Stimulated activated CD4-positive, alpha-beta T cell treated with anti-CD3 and anti-CD28 coated beads, Interleukin-1b, Interleukin-23, amount 100 ng/mL, for 4 hours (primary cell): ENCODE results near the gene TBC1D3B.
"Not testable (repeated sequence)": the region's sequence is repeated elsewhere in the genome, so short reads cannot be mapped to it uniquely, and the experiment has no call there.

ENCODE experiments used
- DNase-seq, 2 donors: peaks; one replicate each; pipeline ENCODE4 v3.0.0-alpha.2; 2020; ENCODE audit warnings: low read depth in 2 of 2

Gene TBC1D3B

DNA sequence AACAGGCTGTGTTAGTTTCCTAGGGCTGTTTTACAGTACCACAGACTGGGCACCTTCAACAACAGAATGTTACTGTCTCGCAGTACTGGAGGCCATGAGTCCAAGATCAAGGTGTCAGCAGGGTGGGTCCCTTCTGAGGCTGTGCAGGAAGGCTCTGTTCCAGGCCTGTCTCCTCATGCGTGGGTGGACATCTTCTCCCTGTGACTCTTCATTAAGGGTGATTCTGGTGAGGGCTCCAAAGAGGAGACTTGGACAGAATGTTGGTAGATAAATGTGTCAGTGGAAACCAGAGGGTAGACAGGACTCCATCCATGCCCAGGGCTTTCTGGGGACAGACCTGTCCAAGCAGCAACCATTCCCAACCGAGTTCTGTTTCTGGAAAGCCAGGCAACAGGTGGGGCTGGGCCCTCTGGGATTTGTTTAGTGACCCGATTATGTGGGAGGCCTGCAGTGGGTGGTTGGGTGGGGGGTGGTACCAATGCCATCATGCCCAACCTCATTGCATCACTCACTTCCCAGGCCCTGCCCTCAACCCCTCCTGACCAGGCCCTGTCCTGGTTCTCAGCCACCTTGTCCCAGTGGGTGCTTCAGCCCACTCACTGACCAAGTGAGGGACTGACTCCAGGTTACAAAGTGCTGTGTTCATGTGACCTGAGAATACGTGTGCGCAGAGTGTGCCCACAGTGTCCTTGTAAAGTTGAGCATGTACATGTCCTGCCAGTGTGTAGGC lies 5.2 kb upstream of the TBC1D3B start:
- DNase-seq: not testable (repeated sequence)

DNA sequence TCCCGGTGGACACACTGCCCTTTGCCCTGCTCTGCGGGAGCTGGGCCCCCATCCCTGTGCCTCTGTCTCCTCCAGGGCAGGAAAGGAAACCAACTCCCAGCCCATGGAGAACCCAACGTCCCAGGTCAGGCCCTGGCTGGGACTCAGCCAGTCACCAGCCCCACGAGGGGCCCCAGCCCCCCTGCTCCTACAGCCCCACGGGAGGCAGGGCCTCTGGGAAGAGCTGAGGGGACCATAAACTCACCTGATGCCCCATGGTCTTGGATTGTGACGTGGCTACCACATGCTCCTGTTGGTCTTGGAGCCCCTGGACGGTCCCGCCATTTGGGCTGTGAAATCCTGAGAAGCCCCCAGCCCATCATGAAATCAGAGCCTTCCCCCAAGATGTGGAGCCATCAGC lies 7.6 kb downstream of the TBC1D3B start:
- not testable (repeated sequence) for DNase-seq

DNA sequence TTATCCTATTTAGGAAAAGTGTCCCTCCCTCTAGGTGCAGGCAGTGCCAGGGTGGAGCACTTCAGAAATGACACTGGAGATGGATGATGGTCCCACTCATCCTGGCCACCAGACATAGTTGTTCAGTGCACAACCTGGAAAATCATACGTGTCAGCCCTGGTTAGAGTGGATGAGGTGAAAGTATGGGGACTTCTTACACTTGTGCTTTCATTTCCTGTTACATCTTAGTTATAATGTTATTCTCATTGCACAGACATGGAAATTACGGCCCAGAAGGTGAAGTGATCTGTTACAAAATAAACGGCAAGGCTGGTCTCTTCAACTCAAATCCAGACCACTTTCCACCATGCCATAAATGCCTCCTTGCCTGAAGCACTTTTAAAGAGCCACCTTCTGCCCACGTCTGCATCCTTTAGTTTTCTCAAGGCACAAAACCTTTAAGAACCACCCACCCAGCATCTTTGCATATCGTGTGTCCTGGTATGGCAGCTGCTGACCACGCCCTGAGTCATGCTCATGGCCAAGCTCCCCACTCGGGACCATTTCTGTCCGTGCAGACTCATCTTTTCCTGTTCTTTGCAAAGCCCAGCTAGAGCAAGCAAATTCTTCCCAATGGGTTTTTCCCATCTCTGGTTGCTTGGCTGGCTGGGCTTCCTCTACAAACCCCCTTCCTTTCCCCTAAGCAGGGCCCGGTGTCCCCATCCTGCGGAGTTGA lies 22.4 kb downstream of the TBC1D3B start:
- DNase-seq: no peak

DNA sequence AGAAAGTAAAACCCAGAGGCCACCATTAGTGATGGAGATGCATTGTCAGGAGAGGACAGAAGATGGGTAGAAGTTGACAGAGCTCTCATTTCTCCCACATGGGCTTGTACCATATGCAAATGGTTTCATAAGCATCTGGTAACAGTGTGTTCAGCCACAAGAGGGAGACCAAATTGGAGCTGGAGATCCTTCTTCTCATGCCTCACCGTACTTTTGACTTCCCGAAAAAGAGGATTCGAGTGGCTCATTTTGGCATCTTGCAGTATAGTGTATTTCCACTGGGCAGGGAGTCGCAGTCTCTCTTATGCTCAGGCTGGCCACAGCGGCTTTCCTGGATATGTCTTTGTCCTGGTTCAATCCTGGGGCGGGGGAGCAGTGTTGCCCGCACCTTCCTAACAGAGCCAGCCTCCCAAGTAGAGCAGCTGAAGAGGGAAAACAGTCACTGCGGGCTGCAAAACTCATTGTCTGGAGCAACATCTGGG lies 23.8 kb downstream of the TBC1D3B start:
- no peak for DNase-seq

DNA sequence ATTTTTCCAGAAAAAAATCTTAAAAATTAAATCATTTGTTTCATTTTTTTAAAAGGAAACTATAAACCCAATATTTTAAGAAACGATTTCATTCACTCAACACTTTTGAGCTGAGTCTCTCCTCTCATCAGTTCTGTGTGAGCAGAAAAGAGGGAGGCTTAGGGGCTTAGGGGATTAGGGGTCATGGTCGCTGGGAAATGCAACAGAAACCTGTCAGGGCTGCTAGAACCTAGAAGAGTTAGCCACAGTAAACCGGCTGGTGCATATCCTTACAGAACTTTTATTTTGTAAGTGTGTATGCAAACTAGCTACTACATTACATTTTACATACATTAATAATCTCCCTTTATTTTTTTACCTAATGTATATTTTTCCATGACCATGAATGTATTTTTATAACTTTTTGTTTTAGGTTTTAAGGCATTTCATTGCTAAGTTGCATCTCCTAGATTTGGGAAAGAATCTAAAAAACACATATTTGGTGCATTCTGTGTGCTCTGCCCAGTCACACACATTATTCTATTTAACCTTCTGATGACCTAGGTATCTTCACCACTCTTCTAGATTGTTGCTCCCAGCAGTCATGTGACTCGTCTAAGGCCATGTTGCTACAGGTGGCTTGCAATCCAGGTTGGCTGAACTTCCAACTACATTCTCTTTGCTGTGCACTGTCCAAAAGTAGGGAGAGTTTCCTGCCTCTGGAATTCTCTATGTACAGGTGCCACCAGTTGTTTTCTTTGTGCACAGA lies 24.4 kb downstream of the TBC1D3B start:
- DNase-seq: no peak

DNA sequence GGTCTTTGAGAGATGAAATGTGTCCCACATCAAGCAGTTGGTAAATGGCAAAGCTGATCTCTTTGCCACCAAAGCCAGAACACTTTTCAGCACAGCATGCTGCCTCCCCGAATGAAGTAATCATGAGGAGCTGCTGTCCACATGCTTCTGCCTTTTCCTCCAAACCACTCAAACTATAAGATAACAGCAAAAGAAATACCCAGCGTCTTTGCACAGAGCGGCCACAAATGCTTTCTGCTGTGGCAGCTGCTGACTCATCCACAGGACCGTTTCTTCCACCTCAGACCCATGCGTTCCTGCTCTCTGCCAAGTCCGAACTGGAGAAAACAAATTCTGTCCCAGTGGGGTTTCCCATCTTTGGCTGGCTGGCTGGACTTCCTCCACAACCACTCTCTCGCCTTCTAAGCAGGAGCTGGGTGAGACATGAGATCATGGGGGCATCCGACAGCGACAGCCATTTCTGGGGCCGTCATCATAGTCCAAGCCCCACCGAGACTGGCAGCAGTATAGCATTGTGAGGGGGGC lies 27.1 kb downstream of the TBC1D3B start:
- no peak for DNase-seq

DNA sequence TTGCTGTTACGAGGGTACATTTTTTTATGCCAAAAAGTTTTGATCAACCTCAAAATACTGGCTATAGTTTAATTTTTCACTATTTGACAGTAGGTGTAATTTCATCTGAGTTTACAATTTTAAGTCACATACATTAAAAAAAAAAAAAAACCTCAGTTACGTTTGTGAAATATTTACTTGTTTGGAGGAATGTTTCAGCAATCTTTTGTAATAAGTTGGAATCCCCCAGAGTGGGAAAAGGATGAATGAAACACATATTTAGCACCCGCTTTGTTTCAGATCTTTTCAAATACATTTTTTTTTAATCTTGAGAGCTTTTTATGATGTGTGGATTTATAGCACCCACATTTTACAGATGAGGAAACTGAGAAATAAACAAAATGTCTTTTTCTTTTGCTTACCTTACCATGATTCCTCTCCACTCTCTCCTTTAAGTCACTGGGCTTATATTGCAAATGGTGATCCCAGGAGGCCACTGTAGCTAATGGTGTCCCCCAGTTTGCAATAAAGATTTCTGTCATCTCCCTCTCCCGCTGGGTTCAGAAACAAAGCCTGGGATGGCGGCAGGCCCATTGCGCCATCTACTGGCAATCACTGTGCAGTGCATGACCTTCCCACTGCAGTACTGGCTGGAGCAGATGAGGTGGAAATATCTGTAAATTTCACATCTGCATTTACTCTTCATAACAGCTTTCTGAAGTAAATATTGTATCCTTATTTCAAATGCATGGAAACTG lies 27.7 kb downstream of the TBC1D3B start:
- DNase-seq: peak; percentile 37 to 44

DNA sequence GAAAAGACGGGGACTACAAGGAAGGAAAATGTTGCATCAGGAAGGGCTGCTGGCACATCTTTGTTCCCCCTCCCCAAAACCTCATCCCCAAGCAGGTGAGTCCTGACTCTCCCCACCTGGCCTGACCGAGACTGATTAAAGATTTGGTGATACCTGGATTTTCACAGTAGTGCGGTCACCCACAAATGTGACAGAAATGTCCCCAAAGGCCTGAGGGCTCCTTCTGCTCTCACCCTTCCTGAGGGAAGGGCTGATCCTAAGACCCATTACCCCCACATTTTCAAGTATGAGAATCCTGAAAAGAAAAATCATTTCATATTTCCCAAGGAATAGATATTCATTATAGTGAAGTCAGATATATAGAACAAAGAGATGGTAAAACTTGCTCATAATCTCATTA lies 28.8 kb downstream of the TBC1D3B start:
- no peak for DNase-seq

DNA sequence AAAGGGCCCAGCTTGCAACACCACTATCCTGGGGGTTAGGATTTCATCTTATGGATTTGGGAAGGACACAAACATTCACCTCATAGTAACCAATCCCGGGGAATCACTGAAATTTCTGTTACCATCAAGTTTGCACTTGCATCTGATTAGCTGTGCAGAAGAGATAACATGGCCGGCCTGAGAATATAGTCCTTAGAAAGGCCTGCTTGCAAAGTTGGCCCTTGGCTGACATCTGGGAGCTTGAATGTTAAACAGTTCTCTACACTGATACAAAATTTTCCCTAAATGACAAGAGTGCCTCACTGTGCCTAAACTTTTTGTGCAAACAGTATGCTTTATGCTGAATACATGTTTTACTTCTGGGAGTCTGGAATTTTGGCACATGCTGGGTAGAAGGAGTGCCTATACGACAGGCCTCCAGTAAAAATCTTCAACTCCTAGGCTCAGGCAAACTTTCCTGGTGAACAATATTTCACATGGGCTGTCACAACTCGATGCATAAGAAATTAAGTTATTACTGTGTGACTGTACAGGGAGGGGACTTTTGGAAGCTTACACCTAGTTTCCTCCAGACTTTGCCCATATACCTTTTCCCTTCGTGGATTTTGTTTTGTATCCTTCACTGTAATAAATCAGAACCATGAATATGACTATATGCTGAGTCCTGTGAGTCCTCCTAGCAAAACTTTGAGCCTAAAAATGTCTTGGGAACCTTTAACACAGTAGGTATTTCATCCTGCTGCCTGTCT lies 31.3 kb downstream of the TBC1D3B start:
- DNase-seq: no peak

DNA sequence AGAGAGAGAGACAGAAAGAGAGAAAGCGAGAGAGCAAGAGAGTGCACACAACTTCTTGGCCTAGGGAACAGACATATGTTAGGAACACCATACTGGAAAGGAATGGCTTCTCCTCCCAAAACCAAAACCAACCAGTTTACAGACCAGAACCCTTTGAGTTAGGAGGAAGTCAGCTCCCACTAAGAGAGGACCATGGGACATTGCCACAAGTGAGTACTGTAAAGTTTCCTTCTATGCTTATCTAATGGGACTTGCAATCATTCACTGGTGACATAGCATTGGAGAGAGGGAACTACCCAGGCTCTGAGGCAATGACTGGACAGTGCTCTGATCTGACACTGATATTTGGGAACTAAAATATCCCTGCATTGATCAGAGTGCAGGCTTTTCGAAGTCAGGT lies 32.4 kb downstream of the TBC1D3B start:
- no peak for DNase-seq

DNA sequence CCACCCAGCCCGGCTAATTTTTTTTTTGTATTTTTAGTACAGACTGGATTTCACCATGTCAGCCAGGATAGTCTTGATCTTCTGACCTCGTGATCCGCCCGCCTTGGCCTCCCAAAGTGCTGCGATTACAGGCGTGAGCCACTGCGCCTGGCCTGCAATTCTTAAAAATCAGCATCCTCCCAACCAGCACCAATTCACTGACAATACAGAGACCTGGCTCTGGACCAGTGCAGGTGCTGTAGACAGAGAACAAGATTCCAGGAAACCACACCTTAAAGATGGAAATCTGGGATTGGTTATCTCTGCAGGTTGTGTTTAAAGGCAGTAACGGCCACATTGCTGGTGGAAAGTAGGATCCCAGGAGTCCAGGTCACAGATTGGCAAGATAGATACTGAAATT lies 33.6 kb downstream of the TBC1D3B start:
- no peak for DNase-seq

DNA sequence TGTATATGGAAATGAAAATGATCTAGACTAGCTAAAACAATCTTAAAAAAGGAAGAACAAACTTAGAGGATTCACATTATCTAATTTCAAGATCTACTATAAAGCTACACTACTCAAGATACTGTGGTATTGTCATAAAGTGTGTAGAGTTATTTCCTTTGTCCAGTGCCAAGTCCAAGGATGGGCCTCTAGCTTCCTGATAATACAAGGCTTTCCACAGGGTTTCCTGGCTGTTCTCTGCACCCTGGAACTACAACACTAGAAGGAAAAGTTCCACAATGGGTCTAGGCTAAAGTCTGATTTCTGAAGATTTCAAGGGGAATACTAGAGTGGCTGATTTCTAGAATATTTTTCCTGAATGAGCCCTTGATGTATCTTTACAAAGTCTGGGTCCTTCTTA lies 34.2 kb downstream of the TBC1D3B start:
- no peak for DNase-seq

DNA sequence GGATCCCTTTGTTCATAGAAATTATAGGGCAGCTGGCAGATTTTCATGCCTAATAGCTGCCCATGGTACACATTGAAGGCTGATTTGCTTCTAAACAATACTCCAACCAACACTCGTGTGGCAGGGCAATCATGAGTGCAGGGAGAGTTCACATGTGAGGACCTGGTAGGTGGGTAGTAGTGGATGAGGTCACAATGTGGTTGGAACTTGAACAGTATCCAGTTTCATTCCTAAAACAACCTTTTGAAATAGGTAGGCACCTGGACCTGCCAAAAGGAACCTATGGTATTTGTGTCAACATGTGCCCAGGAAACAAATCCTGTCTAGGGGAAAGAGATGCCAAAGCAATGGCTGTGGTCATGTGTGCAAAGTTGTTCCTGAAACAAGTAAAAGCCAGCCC lies 40.0 kb downstream of the TBC1D3B start:
- DNase-seq: no peak

DNA sequence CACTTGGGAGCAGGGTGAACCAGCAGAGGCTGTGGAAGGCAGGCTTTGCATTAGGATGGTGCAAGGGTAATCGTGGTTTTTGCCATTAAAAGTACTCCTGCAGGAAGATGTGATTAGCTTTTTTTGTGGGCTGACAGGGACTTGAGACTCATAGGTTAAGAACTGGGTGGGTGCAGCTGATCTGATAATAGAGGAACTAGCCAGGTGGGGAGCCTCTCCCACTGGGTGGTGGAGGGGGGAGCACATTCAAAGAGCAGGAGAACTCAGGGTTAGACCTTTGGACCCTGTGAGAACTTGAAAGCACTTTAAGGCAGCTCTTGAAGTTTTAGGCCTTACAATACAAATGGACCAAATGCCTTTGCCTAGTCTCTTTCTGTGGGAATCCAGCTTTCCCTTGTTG lies 40.4 kb downstream of the TBC1D3B start:
- DNase-seq: no peak

DNA sequence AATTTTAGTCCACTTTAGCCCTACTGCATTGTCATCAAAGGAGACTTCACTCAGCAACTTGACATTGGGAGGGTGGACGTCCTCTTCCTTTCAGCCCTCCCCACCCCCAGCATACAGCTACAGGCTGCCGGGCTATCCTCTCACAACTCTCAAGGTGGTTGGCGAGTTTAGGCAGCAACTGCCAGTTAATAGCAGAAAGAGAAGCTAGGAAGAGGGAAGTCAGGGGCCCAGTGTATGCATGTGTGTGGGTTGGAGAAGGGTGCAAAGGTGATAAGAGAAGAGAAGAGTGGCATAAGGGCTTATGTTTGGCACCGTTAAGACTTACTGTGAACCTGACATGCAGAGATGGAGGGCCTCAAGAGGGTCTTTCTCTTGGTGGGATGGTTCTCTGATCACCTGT lies 41.0 kb downstream of the TBC1D3B start:
- no peak for DNase-seq

DNA sequence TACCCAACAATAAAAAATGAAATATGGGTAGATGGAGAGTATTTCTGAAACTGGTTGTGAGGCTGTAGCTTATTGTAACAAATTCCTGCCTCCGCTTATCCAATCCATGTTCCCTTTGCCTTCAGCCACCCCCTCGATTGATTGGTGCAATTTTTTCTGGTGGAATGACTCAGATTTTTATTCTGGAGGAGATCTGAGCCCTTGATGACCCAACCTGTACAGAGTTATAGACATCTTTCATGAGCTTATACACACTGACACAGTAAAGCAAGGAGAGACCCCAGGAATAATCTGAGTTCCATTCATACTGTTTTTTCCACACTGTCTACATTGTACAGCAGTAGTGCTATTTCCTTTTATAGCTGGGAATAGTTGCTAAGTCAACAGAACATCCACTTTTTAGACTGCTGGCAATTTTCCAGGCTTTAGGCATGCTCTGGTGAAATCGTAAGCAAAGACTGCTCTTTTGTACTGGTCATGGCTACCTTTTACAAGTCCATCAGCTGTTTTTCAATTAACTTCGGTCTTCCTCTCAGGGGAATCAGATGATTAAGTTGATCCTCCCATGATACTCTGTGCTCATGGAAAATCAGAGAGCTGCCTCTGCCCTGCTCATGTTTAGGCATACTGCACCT lies 42.7 kb downstream of the TBC1D3B start:
- no peak for DNase-seq

DNA sequence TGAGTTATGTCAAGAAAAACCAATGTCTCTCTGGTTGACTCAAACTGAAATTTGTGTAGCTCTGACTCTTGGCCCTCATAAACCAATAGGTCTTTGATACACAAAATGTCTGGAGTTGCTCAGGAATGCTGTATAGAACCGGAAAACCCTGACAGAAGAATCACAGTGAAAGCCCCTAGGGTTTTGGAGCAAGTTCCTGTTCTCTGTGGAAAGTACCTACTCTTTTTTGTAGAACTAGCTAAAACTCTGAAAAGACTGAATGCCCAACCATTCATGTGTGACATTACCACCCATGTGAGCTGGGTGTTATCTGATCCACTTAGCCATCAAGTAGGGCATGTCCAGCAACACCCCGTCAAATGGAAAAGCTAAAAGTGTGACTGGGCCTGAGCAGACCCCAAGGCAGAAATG lies 44.0 kb downstream of the TBC1D3B start:
- no peak for DNase-seq

DNA sequence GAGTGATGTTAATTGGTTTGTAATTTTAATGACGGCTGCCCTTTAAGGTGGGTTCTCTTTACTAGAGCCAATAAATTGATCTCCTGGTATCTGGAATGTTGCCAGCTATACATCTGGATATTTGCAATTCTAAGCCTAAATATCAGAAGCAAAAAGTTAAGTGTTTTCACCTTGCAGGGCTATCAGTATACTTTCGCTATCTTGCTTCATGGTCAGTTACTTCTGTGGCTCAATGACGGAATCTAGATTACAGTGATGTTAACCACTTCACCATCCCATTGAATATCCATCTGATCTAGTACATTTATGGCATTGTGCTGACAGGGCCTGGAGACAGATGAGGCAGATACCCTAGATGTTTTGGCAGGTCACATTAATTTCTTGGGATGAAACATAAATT lies 44.5 kb downstream of the TBC1D3B start:
- no peak for DNase-seq

DNA sequence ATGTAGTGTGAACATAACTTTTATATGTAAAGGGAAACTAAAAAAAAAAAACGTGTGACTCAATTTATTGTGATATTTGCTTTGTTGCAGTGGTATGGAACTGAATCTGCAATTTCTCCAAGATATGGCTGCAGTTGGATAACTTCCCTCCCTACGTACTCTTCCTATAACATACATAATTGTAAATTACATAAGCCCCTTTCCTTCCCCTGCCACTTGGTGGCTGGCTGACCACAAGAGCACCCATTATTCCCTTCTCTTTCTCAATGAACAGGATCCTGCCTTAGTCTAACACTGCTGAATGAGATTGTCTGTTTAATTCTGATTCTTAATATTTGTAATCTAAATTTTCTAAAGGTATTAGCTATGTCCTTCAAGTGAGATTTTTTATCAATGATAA lies 45.0 kb downstream of the TBC1D3B start:
- no peak for DNase-seq

DNA sequence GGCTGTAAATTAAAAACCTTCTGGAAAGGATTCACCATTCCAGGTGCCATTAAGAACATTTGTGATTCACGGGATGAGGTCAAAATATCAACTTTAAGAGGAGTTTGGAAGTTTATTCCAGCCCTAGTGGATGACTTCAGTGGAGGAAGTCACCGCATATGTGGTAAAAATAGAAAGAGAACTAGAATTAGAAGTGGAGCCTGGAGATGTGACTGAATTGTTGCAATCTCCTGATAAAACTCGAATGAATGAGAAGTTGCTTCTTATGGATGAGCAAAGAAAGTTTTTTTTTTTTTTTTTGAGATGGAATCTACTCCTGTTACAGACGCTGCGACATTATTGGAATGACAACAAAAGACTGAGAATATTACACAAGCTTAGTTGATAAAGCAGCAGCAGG lies 46.1 kb downstream of the TBC1D3B start:
- no peak for DNase-seq

DNA sequence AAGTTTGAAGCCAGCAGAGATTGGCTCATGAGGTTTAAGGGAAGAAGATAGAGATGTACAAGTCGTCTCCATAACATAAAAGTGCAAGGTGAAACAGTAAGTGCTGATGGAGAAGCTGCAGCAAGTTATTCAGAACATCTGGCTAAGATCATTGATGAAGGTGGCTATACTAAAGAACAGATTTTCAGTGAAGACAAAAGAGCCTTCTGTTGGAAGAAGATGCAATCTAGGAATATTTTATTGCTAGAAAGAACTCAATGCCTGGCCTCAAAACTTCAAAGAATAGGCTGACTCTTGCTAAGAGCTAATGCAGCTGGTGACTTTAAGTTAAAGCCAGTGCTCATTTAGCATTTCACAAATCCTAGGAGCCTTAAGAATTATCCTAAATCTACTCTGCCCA lies 46.8 kb downstream of the TBC1D3B start:
- no peak for DNase-seq
